Stimulated activated naive CD8-positive, alpha-beta T cell treated with anti-CD3 and anti-CD28 coated beads, Interleukin-15, amount 100 ng/mL, for 72 hours (primary cell): ENCODE data around the gene TRPC1.
"Not testable (repeated sequence)": the region's sequence is repeated elsewhere in the genome, so short reads cannot be mapped to it uniquely, and the experiment has no call there.

Source experiments
- ATAC-seq: fragments of 150-1000 bp; cut with Tn5 transposase; 2 replicates; pipeline ENCODE4 v1.10.0; 2021; ENCODE audit warnings: mild to moderate bottlenecking, moderate library complexity
- DNase-seq, 2 donors: peaks; one replicate each; pipeline ENCODE4 v3.0.0; 2021 to 2022
- H3K27ac Mint-ChIP-seq, 2 donors: one replicate each; pipeline ENCODE4 v1.8.0; 2022; ENCODE audit warnings: mild to moderate bottlenecking in 2 of 2, mixed read lengths in 2 of 2, moderate library complexity in 2 of 2
- H3K27me3 Mint-ChIP-seq: one replicate; pipeline ENCODE4 v1.8.0; 2022; ENCODE audit warnings: mixed read lengths
- H3K4me1 Mint-ChIP-seq: one replicate; pipeline ENCODE4 v1.8.0; 2022; ENCODE audit warnings: mild to moderate bottlenecking, mixed read lengths
- H3K4me3 Mint-ChIP-seq, 2 donors: one replicate each; pipeline ENCODE4 v1.8.0; 2022; ENCODE audit warnings: mild to moderate bottlenecking in 2 of 2, mixed read lengths in 2 of 2, moderate library complexity in 1 of 2
- H3K9me3 Mint-ChIP-seq, 2 donors: one replicate each; pipeline ENCODE4 v1.8.0; 2022; ENCODE audit warnings: mixed read lengths in 2 of 2

TRPC1 gene

GRCh38 chr3:142723968-142724681 is at the start of gene TRPC1:
Gene TRPC1, plus strand, starts transcription at chr3:142724034. Its CDS starts 526 bp downstream, at chr3:142724560.
- ATAC-seq (peak; percentile 97), DNase-seq (peak; percentile 75 to 81)
- peak within 1 kb of the TSS; percentile 91 to 99 for H3K4me3 Mint-ChIP-seq
- peaks cover 0 to 6% of the 10 kb centered on the region in 2 donors for H3K9me3 Mint-ChIP-seq
- peaks cover 55% of the 10 kb centered on the region for H3K27me3 Mint-ChIP-seq
- peak within 1 kb of the TSS; percentile 92 to 94 for H3K27ac Mint-ChIP-seq
- H3K4me1 Mint-ChIP-seq: peaks cover 7% of the 10 kb centered on the region

GRCh38 chr3:142676151-142676550 is 47.7 kb upstream of the TRPC1 start:
- Mint-ChIP-seq H3K9me3 (no peaks in the 10 kb centered on the region), H3K27ac (no peak overlapping the region), H3K4me1 (no peaks in the 10 kb centered on the region), H3K4me3 (no peak overlapping the region), H3K27me3 (no peaks in the 10 kb centered on the region)
- DNase-seq (no peak), ATAC-seq (no peak)

GRCh38 chr3:142680710-142681109 is 43.1 kb upstream of the TRPC1 start:
- Mint-ChIP-seq H3K4me1 (no peaks in the 10 kb centered on the region), H3K4me3 (no peak overlapping the region), H3K9me3 (no peaks in the 10 kb centered on the region)

GRCh38 chr3:142690613-142691012 is 33.2 kb upstream of the TRPC1 start:
- no peaks in the 10 kb centered on the region for H3K4me1 Mint-ChIP-seq
- H3K9me3 Mint-ChIP-seq: no peaks in the 10 kb centered on the region
- no peak overlapping the region for H3K4me3 Mint-ChIP-seq
- no peak overlapping the region for H3K27ac Mint-ChIP-seq
- DNase-seq (no peak), ATAC-seq (no peak)
- no peaks in the 10 kb centered on the region for H3K27me3 Mint-ChIP-seq

More at GRCh38 chr3:142680710-142681109, 43.1 kb upstream of the TRPC1 start:
- H3K27me3 Mint-ChIP-seq: no peaks in the 10 kb centered on the region
- DNase-seq: no peak
- no peak overlapping the region for H3K27ac Mint-ChIP-seq
- no peak for ATAC-seq

GRCh38 chr3:142691527-142691926 is 32.3 kb upstream of the TRPC1 start:
- no peaks in the 10 kb centered on the region for H3K4me1 Mint-ChIP-seq
- ATAC-seq (no peak), DNase-seq (no peak)
- no peak overlapping the region for H3K4me3 Mint-ChIP-seq
- H3K27ac Mint-ChIP-seq: no peak overlapping the region
- no peaks in the 10 kb centered on the region for H3K27me3 Mint-ChIP-seq
- no peaks in the 10 kb centered on the region for H3K9me3 Mint-ChIP-seq

- no peaks in the 10 kb centered on the region for H3K27me3 Mint-ChIP-seq
- no peak for ATAC-seq
- H3K4me3 Mint-ChIP-seq: no peak overlapping the region
- no peak overlapping the region for H3K27ac Mint-ChIP-seq
- DNase-seq: no peak
- no peaks in the 10 kb centered on the region for H3K9me3 Mint-ChIP-seq
- no peaks in the 10 kb centered on the region for H3K4me1 Mint-ChIP-seq
Measured at GRCh38 chr3:142693136-142693853, 30.5 kb upstream of the TRPC1 start.

- Mint-ChIP-seq H3K9me3 (no peaks in the 10 kb centered on the region), H3K27ac (no peak overlapping the region), H3K27me3 (no peaks in the 10 kb centered on the region), H3K4me3 (no peak overlapping the region), H3K4me1 (no peaks in the 10 kb centered on the region)
- ATAC-seq: no peak
- DNase-seq: no peak
Measured at GRCh38 chr3:142694225-142694624, 29.6 kb upstream of the TRPC1 start.

- Mint-ChIP-seq H3K27me3 (no peaks in the 10 kb centered on the region), H3K9me3 (no peaks in the 10 kb centered on the region), H3K4me3 (no peak overlapping the region), H3K27ac (no peak overlapping the region), H3K4me1 (peaks cover 10% of the 10 kb centered on the region)
- no peak for ATAC-seq
- no peak for DNase-seq
Measured at GRCh38 chr3:142705198-142705597, 18.6 kb upstream of the TRPC1 start.

GRCh38 chr3:142706321-142707127 is 17.3 kb upstream of the TRPC1 start:
- Mint-ChIP-seq H3K27me3 (no peaks in the 10 kb centered on the region), H3K9me3 (no peaks in the 10 kb centered on the region), H3K4me3 (no peak overlapping the region), H3K27ac (no peak overlapping the region), H3K4me1 (peaks cover 10% of the 10 kb centered on the region)
- no peak for DNase-seq
- ATAC-seq: no peak

GRCh38 chr3:142709207-142709606 is 14.6 kb upstream of the TRPC1 start:
- no peak overlapping the region for H3K4me3 Mint-ChIP-seq
- no peak overlapping the region for H3K27ac Mint-ChIP-seq
- no peaks in the 10 kb centered on the region for H3K27me3 Mint-ChIP-seq
- DNase-seq (no peak), ATAC-seq (no peak)
- no peaks in the 10 kb centered on the region for H3K9me3 Mint-ChIP-seq
- H3K4me1 Mint-ChIP-seq: peaks cover 10% of the 10 kb centered on the region

- H3K9me3 Mint-ChIP-seq, H3K27ac Mint-ChIP-seq, H3K4me1 Mint-ChIP-seq, ATAC-seq, H3K4me3 Mint-ChIP-seq, DNase-seq: not testable (repeated sequence)
- peaks cover 31% of the 10 kb centered on the region for H3K27me3 Mint-ChIP-seq
Measured at GRCh38 chr3:142714882-142715281, 9.0 kb upstream of the TRPC1 start.

GRCh38 chr3:142716102-142716501 is 7.7 kb upstream of the TRPC1 start:
- Mint-ChIP-seq H3K27me3 (peaks cover 44% of the 10 kb centered on the region), H3K4me3 (no peak overlapping the region), H3K27ac (no peak overlapping the region), H3K9me3 (no peaks in the 10 kb centered on the region), H3K4me1 (no peaks in the 10 kb centered on the region)
- ATAC-seq (no peak), DNase-seq (no peak)

GRCh38 chr3:142723665-142723967 is 218 bp upstream of the TRPC1 start:
- H3K27ac Mint-ChIP-seq: no peak overlapping the region

GRCh38 chr3:142724682-142725356 is 985 bp downstream of the TRPC1 start:
- Mint-ChIP-seq H3K4me3 (peak overlapping the region; percentile 91 to 99), H3K4me1 (peaks cover 7% of the 10 kb centered on the region), H3K27me3 (peaks cover 48% of the 10 kb centered on the region), H3K9me3 (peaks cover 0 to 6% of the 10 kb centered on the region in 2 donors), H3K27ac (peak overlapping the region; percentile 44 to 80)
- ATAC-seq (peak; percentile 37), DNase-seq (peak in 1 of 2 donors; percentile 33)

More at GRCh38 chr3:142723665-142723967, 218 bp upstream of the TRPC1 start:
- H3K4me3 Mint-ChIP-seq: peak overlapping the region; percentile 58 to 78
- H3K27me3 Mint-ChIP-seq: peaks cover 60% of the 10 kb centered on the region
- peaks cover 7% of the 10 kb centered on the region for H3K4me1 Mint-ChIP-seq
- no peak for DNase-seq
- H3K9me3 Mint-ChIP-seq: peaks cover 0 to 6% of the 10 kb centered on the region in 2 donors
- ATAC-seq: no peak

- no peak overlapping the region for H3K27ac Mint-ChIP-seq
- peaks cover 0 to 6% of the 10 kb centered on the region in 2 donors for H3K9me3 Mint-ChIP-seq
- peaks cover 42% of the 10 kb centered on the region for H3K27me3 Mint-ChIP-seq
- H3K4me1 Mint-ChIP-seq: peaks cover 7% of the 10 kb centered on the region
- peak overlapping the region; percentile 91 to 99 for H3K4me3 Mint-ChIP-seq
- DNase-seq (no peak), ATAC-seq (no peak)
Measured at GRCh38 chr3:142725357-142725739, 1.5 kb downstream of the TRPC1 start.
